Adrenal gland (tissue), 5 donors: ENCODE data around the gene SORBS2.

Source experiments
- POLR2A ChIP-seq, 2 donors: fragments of 450-650 bp; IDR thresholded peaks; one replicate each; pipeline ENCODE4 v1.6.1; 2017; ENCODE audit warnings: antibody characterized with exemption in 2 of 2, mild to moderate bottlenecking in 2 of 2, moderate library complexity in 1 of 2
- TF ChIP-seq, protein P1 (sequence below), 6 experiments: fragments of 450-650 bp in 4 of 6; fragments of 200-600 bp in 2 of 6; sonication (generic) in 1 of 6; IDR thresholded peaks; 1 replicate in 5 of 6; 2 replicates in 1 of 6; pipeline versions ENCODE4 v1.5.1 to v1.8.0; 2016 to 2021; ENCODE audit warnings: antibody characterized with exemption in 6 of 6, mild to moderate bottlenecking in 2 of 6, moderate library complexity in 1 of 6
- donor health status: DM: no; HTN: no; CAD: no.

- TF ChIP-seq, protein P1, sequence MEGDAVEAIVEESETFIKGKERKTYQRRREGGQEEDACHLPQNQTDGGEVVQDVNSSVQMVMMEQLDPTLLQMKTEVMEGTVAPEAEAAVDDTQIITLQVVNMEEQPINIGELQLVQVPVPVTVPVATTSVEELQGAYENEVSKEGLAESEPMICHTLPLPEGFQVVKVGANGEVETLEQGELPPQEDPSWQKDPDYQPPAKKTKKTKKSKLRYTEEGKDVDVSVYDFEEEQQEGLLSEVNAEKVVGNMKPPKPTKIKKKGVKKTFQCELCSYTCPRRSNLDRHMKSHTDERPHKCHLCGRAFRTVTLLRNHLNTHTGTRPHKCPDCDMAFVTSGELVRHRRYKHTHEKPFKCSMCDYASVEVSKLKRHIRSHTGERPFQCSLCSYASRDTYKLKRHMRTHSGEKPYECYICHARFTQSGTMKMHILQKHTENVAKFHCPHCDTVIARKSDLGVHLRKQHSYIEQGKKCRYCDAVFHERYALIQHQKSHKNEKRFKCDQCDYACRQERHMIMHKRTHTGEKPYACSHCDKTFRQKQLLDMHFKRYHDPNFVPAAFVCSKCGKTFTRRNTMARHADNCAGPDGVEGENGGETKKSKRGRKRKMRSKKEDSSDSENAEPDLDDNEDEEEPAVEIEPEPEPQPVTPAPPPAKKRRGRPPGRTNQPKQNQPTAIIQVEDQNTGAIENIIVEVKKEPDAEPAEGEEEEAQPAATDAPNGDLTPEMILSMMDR (IDR thresholded peaks at IDR 0.05), result no peak
- TF ChIP-seq POLR2A (IDR thresholded peaks at IDR 0.05), result no peak
These were observed 77.1 kb downstream of the SORBS2 start for GRCh38 chr4:185734930-185735329.
